A549 (cell line): ENCODE measurements around the gene SOX13.

ENCODE experiments used
- CEBPB ChIP-seq, 2 experiments: fragments of >200 bp in 1 of 2; sonication (Bioruptor Twin) in 1 of 2; formaldehyde crosslinking in 1 of 2; IDR thresholded peaks; 2 replicates each; pipeline ENCODE4 v1.6.1; 2012 to 2016
- EP300 ChIP-seq, 2 experiments: fragments of >200 bp; sonication (Bioruptor Twin); formaldehyde crosslinking; IDR thresholded peaks; 2 replicates in 1 of 2; 3 replicates in 1 of 2; pipeline ENCODE4 v1.6.1; 2016 to 2017
- FOSL2 ChIP-seq, 2 experiments: fragments of 450-650 bp in 1 of 2; fragments of >200 bp in 1 of 2; sonication (Bioruptor Twin) in 1 of 2; formaldehyde crosslinking; IDR thresholded peaks; 2 replicates each; pipeline versions ENCODE4 v1.5.0 to v1.6.1; 2016 to 2020; ENCODE audit warnings: mild to moderate bottlenecking in 1 of 2, moderate library complexity in 1 of 2
- MYC ChIP-seq: IDR thresholded peaks from 2 replicates; pipeline ENCODE4 v1.6.1; 2012; ENCODE audit warnings: mild to moderate bottlenecking, inconsistent platforms, low read length, improper control_type of control experiment, borderline replicate concordance
- POLR2A ChIP-seq: IDR thresholded peaks from 2 replicates; pipeline ENCODE4 v1.6.1; 2012; ENCODE audit warnings: mild to moderate bottlenecking, low read length
- RFX5 ChIP-seq: fragments of 450-650 bp; IDR thresholded peaks from 2 replicates; pipeline ENCODE4 v1.7.1; 2014; ENCODE audit warnings: antibody characterized with exemption, mild to moderate bottlenecking, moderate library complexity
- SMC3 ChIP-seq: fragments of >200 bp; sonication (Bioruptor Twin); formaldehyde crosslinking; IDR thresholded peaks from 3 replicates; pipeline ENCODE4 v1.6.1; 2018; ENCODE audit warnings: inconsistent platforms
- ZNF302 ChIP-seq: fragments of 250-450 bp; sonication (Bioruptor Pico); IDR thresholded peaks from 2 replicates; pipeline ENCODE4 v1.9.0; 2021; ENCODE audit warnings: inconsistent platforms, mild to moderate bottlenecking, moderate library complexity
- TF ChIP-seq, protein P1 (sequence below): fragments of 250-450 bp; sonication (Bioruptor Pico); IDR thresholded peaks from 2 replicates; pipeline ENCODE4 v1.5.0; 2021; ENCODE audit warnings: mild to moderate bottlenecking, moderate library complexity, borderline replicate concordance
- TF ChIP-seq, protein P2 (sequence below): fragments of >200 bp; sonication (Bioruptor Twin); formaldehyde crosslinking; IDR thresholded peaks from 3 replicates; pipeline ENCODE4 v1.5.1; 2016
- TF ChIP-seq, protein P3 (sequence below): fragments of 450-650 bp; IDR thresholded peaks from 2 replicates; pipeline ENCODE4 v1.6.1; 2014; ENCODE audit warnings: antibody characterized with exemption
- TF ChIP-seq, protein P4 (sequence below): IDR thresholded peaks from 2 replicates; pipeline ENCODE4 v1.6.1; 2012
- TF ChIP-seq, protein P5 (sequence below): fragments of 150-350 bp; IDR thresholded peaks from 2 replicates; pipeline ENCODE4 v1.6.1; 2014; ENCODE audit warnings: low read depth, mild to moderate bottlenecking, low read length

DNA sequence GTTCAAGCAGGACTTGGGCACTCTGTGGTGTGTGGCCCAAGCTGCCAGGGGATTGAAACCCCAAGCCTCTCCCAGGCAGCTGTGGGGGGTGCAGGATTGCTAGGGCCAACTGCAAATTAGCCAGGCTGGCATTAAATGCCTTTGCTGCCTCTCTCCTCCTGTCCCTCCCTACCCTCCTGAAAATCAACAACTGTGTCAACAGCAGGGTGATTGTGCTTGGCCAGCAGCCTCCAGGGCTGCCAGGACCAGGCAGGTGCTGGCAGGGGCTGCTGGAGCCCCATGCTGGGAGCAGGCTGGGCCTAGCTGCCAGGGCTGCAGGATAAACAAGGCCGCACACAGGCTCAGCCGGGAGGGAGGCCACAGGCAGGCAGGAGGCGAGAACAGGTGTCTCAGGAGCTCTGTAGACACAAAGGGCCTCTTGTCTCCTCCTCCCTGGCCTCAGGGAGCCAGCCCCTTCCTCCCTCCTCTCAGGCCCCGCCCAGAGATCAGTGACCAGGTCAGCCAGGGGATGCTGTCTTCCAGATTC, 11.4 kb downstream of the SOX13 start:
- no peak for TF ChIP-seq ZNF302 (CRISPR knock-in tag)
- no peak for TF ChIP-seq POLR2A
- TF ChIP-seq, protein P1, sequence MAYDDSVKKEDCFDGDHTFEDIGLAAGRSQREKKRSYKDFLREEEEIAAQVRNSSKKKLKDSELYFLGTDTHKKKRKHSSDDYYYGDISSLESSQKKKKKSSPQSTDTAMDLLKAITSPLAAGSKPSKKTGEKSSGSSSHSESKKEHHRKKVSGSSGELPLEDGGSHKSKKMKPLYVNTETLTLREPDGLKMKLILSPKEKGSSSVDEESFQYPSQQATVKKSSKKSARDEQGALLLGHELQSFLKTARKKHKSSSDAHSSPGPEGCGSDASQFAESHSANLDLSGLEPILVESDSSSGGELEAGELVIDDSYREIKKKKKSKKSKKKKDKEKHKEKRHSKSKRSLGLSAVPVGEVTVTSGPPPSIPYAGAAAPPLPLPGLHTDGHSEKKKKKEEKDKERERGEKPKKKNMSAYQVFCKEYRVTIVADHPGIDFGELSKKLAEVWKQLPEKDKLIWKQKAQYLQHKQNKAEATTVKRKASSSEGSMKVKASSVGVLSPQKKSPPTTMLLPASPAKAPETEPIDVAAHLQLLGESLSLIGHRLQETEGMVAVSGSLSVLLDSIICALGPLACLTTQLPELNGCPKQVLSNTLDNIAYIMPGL (CRISPR knock-in tag) = no peak
- TF ChIP-seq SMC3 = no peak
- TF ChIP-seq, protein P2, sequence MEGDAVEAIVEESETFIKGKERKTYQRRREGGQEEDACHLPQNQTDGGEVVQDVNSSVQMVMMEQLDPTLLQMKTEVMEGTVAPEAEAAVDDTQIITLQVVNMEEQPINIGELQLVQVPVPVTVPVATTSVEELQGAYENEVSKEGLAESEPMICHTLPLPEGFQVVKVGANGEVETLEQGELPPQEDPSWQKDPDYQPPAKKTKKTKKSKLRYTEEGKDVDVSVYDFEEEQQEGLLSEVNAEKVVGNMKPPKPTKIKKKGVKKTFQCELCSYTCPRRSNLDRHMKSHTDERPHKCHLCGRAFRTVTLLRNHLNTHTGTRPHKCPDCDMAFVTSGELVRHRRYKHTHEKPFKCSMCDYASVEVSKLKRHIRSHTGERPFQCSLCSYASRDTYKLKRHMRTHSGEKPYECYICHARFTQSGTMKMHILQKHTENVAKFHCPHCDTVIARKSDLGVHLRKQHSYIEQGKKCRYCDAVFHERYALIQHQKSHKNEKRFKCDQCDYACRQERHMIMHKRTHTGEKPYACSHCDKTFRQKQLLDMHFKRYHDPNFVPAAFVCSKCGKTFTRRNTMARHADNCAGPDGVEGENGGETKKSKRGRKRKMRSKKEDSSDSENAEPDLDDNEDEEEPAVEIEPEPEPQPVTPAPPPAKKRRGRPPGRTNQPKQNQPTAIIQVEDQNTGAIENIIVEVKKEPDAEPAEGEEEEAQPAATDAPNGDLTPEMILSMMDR = no peak
- TF ChIP-seq, protein P3, sequence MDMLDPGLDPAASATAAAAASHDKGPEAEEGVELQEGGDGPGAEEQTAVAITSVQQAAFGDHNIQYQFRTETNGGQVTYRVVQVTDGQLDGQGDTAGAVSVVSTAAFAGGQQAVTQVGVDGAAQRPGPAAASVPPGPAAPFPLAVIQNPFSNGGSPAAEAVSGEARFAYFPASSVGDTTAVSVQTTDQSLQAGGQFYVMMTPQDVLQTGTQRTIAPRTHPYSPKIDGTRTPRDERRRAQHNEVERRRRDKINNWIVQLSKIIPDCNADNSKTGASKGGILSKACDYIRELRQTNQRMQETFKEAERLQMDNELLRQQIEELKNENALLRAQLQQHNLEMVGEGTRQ = no peak
- TF ChIP-seq FOSL2 (IDR thresholded peaks at IDR 0.05) = no peak
- no peak for TF ChIP-seq FOSL2 (CRISPR knock-in tag; IDR thresholded peaks at IDR 0.05)
- no peak for TF ChIP-seq RFX5
- TF ChIP-seq, protein P4, sequence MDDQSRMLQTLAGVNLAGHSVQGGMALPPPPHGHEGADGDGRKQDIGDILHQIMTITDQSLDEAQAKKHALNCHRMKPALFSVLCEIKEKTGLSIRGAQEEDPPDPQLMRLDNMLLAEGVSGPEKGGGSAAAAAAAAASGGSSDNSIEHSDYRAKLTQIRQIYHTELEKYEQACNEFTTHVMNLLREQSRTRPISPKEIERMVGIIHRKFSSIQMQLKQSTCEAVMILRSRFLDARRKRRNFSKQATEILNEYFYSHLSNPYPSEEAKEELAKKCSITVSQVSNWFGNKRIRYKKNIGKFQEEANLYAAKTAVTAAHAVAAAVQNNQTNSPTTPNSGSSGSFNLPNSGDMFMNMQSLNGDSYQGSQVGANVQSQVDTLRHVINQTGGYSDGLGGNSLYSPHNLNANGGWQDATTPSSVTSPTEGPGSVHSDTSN = no peak
- no peak for TF ChIP-seq EP300 (IDR thresholded peaks at IDR 0.05)
- TF ChIP-seq CEBPB (IDR thresholded peaks at IDR 0.05) = no peak
- TF ChIP-seq, protein P5, sequence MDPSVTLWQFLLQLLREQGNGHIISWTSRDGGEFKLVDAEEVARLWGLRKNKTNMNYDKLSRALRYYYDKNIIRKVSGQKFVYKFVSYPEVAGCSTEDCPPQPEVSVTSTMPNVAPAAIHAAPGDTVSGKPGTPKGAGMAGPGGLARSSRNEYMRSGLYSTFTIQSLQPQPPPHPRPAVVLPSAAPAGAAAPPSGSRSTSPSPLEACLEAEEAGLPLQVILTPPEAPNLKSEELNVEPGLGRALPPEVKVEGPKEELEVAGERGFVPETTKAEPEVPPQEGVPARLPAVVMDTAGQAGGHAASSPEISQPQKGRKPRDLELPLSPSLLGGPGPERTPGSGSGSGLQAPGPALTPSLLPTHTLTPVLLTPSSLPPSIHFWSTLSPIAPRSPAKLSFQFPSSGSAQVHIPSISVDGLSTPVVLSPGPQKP = no peak
- no peak for TF ChIP-seq MYC
